ENCODE measurements around the gene KRTAP10-12.

KRTAP10-12 gene

DNA sequence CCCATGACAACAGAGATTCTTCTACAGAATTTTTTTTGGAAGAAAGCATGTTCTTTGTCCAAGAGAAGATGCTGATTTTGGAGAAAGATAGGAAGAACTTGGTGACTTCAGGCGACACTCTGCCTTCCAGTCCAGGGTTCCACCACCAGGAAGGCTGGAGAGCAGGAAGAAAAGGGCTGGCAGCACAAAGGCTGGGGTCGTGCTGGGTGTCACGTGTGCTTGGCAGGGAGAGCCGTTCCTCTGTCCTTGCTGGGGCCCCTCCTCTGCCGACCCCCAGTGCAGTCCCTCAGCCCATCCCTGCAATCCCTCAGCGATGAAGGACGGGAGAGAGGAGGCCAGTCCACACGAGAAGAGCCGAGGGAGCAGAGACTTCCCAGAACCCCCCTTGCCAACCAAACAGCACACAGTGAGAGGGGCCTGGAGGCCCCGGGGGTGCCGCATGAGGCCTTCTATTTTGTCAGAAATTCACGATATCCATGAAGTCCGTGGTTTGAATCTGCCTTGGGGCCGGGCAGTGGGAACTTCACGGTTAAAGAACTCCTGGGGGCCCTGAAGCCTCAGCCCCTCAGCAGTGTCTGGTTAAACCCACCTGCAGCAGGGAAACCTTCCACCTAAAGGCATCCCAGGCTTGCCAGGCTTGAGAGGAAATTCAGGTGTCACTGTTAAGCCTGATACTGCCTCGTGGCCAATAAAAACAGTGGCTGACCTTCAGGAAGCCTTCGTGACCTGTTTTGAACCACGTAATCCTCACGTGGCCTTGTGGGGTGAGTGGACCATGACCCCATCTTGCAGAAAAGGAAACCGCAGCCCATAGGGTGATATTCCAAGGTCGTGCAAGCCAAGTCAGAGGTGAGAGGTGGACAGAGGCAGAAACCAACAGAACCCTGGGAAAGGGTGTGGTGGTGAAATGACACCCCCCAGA lies 3.4 kb downstream of the KRTAP10-12 start:
- peaks cover 0 to 23% (median 0%) of the 10 kb centered on the region in 11 experiments; a peak in 4 of 22 replicates for H4K20me1 ChIP-seq
- H3K4me3 ChIP-seq = no peak overlapping the region
- no peak overlapping the region for H3K9ac ChIP-seq
- peaks cover 5 to 12% (median 7%) of the 10 kb centered on the region in 11 experiments; a peak in 18 of 22 replicates for H3K9me3 ChIP-seq (replicated peaks in 1 of 11)
- H3K27me3 ChIP-seq = peaks cover 50 to 85% (median 74%) of the 10 kb centered on the region in 11 experiments
- no peaks in the 10 kb centered on the region for H3K36me3 ChIP-seq
- H3K27ac ChIP-seq = no peak overlapping the region
- peaks cover 4 to 23% (median 13%) of the 10 kb centered on the region in 10 experiments; a peak in 18 of 20 replicates for H3K4me1 ChIP-seq
- TF ChIP-seq Cebpa-rat (IDR thresholded peaks at IDR 0.05) = no peak
- H3K4me2 ChIP-seq = peak overlapping the region in 9 of 11 experiments; percentile 20 to 67 (median 60); a peak in 19 of 22 replicates

DNA sequence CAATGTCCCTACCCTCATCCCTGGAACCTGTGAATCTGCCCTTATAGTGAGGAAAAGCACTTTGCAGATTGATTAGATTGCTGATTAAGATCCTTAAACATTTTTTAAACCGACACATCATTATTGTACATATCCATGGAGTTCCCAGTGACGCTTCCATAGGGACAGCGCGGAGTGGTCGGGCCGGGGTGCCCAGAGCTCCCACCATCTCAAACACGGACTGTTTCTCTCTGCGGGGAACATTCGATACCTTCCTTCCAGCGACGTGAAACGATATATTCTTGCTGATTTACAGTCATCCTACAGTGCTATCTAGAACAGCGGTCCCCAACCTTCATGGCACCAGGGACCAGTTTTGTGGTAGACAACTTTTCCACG lies 4.0 kb downstream of the KRTAP10-12 start:
- H3K27ac ChIP-seq = no peak overlapping the region
- peaks cover 53 to 91% (median 80%) of the 10 kb centered on the region in 11 experiments for H3K27me3 ChIP-seq
- peaks cover 10 to 19% (median 13%) of the 10 kb centered on the region in 11 experiments for H3K9me3 ChIP-seq (replicated peaks in 1 of 11)
- peak overlapping the region in 9 of 11 experiments; percentile 20 to 67 (median 60); a peak in 19 of 22 replicates for H3K4me2 ChIP-seq
- H3K4me3 ChIP-seq = no peak overlapping the region
- no peaks in the 10 kb centered on the region for H3K36me3 ChIP-seq
- peaks cover 0 to 23% (median 0%) of the 10 kb centered on the region in 11 experiments; a peak in 4 of 22 replicates for H4K20me1 ChIP-seq
- peaks cover 4 to 23% (median 13%) of the 10 kb centered on the region in 10 experiments; a peak in 18 of 20 replicates for H3K4me1 ChIP-seq
- no peak overlapping the region for H3K9ac ChIP-seq
- no peak for TF ChIP-seq Cebpa-rat (IDR thresholded peaks at IDR 0.05)

DNA sequence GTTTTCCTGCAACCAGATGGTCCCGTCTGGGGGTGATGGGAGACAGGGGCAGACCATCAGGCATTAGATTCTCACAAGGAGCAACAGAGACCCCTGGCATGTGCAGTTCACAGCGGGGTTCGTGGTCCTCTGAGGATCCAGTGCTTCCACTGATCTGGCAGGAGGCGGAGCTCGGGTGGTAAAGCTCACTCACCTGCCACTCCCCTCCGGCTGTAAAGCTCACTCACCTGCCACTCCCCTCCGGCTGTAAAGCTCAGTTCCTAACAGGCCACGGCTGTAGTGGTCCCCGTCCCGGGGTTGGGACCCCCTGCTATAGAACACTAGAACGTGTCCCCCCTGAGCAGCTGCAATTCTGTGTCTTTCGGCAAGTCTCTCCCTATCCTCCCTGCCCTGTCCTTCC lies 4.6 kb downstream of the KRTAP10-12 start:
- Histone ChIP-seq H3K4me2 (peak overlapping the region in 2 of 11 experiments; percentile 60 to 64; a peak in 2 of 22 replicates), H3K9me3 (replicated peaks in 1 of 11) (peaks cover 15 to 24% (median 18%) of the 10 kb centered on the region in 11 experiments), H3K27me3 (peaks cover 58 to 96% (median 86%) of the 10 kb centered on the region in 11 experiments), H3K4me3 (no peak overlapping the region), H3K36me3 (no peaks in the 10 kb centered on the region), H3K4me1 (peaks cover 4 to 23% (median 13%) of the 10 kb centered on the region in 10 experiments; a peak in 18 of 20 replicates), H3K9ac (no peak overlapping the region), H3K27ac (no peak overlapping the region), H4K20me1 (peaks cover 0 to 23% (median 0%) of the 10 kb centered on the region in 11 experiments; a peak in 4 of 22 replicates)
- no peak for TF ChIP-seq Cebpa-rat (IDR thresholded peaks at IDR 0.05)

DNA sequence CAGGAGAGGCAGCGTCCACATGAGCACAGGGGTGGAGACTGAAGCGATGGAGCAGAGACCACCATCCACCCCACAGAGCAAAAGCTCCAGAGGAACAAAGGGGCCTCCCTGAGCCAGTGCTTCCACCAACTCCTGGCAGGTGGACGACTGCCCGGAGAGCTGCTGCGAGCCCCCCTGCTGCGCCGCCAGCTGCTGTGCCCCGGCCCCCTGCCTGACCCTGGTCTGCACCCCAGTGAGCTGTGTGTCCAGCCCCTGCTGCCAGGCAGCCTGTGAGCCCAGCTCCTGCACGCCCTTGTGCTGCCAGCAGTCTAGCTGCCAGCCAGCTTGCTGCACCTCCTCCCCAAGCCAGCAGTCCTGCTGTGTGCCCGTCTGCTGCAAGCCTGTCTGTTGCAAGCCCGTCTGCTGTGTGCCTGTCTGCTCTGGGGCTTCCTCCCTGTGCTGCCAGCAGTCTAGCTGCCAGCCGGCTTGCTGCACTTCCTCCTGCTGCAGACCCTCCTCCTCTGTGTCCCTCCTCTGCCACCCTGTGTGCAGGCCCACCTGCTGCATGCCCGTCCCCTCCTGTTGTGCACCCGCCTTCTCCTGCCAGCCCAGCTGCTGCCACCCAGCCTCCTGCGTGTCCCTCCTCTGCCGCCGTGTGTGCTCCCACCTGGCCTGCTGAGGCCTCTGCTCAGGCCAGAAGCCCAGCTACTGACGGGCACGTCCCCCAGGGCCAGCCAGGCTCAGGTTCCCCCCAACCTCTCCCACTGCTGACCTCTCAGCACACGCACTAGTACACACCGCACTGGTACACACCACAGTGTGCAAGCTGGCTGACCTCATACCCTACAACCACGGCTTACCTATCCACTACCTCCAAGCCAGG lies 5.4 kb downstream of the KRTAP10-12 start:
- H3K27me3 ChIP-seq = peaks cover 66 to 99% (median 92%) of the 10 kb centered on the region in 11 experiments
- peaks cover 0 to 23% (median 0%) of the 10 kb centered on the region in 11 experiments; a peak in 4 of 22 replicates for H4K20me1 ChIP-seq
- H3K9ac ChIP-seq = no peak overlapping the region
- no peaks in the 10 kb centered on the region for H3K36me3 ChIP-seq
- peaks cover 4 to 23% (median 13%) of the 10 kb centered on the region in 10 experiments; a peak in 18 of 20 replicates for H3K4me1 ChIP-seq
- no peak overlapping the region for H3K27ac ChIP-seq
- H3K9me3 ChIP-seq (replicated peaks in 1 of 11) = peaks cover 20 to 30% (median 22%) of the 10 kb centered on the region in 11 experiments
- H3K4me2 ChIP-seq = no peak overlapping the region
- TF ChIP-seq Cebpa-rat (IDR thresholded peaks at IDR 0.05) = no peak
- no peak overlapping the region for H3K4me3 ChIP-seq

DNA sequence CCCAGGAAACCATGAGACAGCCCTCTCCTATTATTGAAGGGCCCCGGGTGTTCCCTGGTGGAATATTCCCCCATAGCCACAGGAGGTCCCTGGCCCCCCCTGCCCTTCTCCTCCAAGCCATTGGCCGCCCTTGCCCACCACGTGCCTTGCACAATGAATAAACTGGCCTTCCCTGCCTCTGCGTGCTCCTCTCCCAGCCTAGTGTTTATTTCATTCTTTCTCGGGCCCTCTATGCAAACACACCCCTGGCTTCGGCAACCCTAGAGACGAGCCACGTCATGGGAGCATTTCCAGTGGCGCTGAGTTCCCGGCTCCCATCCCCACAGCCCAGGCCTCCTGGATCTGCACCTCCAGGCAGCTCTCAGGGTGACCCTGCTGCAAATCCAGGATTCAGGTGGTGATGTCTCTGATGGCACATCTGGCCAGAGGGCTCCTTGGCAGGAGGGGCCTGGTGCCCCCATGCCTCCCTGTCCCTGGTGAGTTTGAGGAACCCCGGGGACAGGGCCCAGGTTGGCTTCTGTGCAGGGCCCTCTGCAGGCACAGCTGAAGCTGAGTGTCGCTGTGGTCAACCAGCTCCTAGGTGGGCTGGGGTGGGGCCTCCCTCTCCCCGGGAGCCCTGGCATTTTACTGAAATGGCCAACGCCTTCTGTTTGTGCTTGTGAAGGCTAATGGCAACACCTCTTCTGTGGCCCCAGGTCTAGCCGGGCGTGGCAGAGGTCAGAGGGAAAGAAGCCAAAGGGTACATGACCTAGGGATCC lies 6.2 kb downstream of the KRTAP10-12 start:
- Histone ChIP-seq H4K20me1 (peaks cover 0 to 25% (median 0%) of the 10 kb centered on the region in 11 experiments; a peak in 6 of 22 replicates), H3K27ac (no peak overlapping the region), H3K9ac (no peak overlapping the region), H3K4me1 (peaks cover 4 to 23% (median 13%) of the 10 kb centered on the region in 10 experiments; a peak in 18 of 20 replicates), H3K9me3 (replicated peaks in 1 of 11) (peaks cover 20 to 32% (median 22%) of the 10 kb centered on the region in 11 experiments), H3K4me2 (no peak overlapping the region), H3K36me3 (no peaks in the 10 kb centered on the region), H3K4me3 (no peak overlapping the region), H3K27me3 (peaks cover 67 to 99% (median 92%) of the 10 kb centered on the region in 11 experiments)
- no peak for TF ChIP-seq Cebpa-rat (IDR thresholded peaks at IDR 0.05)

DNA sequence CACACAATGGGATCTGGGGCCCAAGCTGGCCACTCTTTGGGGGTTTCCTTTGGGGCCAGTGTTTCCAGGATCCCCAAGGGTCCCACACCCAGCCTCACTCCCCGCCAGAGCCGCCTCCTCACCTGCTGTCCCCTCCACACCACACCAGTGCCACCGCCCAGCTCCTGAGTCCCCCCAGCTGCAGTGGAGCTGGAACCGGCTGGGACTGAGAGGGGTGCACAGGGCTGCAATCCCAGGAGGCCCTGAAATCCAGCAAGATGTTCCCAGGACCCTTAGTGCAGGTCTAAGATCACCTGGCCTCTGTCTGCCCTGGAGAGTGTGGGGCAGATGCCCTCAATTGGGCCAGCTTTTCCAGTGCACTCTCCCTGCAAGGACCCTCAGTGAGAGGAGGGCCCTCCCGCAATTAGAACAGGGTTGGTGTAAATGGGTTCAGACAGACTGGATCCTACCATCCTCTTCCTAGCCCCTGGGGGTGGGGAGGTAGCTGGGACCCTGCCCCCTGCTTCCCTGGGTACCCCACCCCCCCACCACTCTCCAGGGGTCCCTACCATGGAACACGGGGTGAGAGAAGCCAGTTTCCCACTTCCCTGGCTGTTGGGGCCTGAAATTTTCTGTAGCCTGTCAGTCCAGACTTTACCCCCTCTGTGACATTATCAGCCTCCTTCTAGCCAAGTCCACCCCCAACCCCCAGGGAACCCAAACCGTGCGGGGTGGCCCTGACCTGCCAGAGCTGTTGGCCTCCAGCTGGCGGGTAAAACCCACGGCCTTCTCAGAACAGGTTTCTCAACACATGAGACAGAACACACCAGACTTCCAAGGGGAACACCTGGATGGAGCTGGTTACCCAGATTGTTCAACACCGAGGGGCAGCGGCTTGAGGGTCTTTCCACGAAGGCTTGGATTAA lies 7.0 kb downstream of the KRTAP10-12 start:
- no peak for TF ChIP-seq Cebpa-rat (IDR thresholded peaks at IDR 0.05)
- H4K20me1 ChIP-seq = peaks cover 0 to 32% (median 2%) of the 10 kb centered on the region in 11 experiments; a peak in 9 of 22 replicates
- no peak overlapping the region for H3K4me3 ChIP-seq
- peaks cover 10 to 23% (median 15%) of the 10 kb centered on the region in 10 experiments; a peak in 18 of 20 replicates for H3K4me1 ChIP-seq
- no peaks in the 10 kb centered on the region for H3K36me3 ChIP-seq
- no peak overlapping the region for H3K27ac ChIP-seq
- H3K9ac ChIP-seq = no peak overlapping the region
- peaks cover 68 to 99% (median 92%) of the 10 kb centered on the region in 11 experiments for H3K27me3 ChIP-seq
- peaks cover 20 to 32% (median 22%) of the 10 kb centered on the region in 11 experiments for H3K9me3 ChIP-seq (replicated peaks in 1 of 11)
- no peak overlapping the region for H3K4me2 ChIP-seq

DNA sequence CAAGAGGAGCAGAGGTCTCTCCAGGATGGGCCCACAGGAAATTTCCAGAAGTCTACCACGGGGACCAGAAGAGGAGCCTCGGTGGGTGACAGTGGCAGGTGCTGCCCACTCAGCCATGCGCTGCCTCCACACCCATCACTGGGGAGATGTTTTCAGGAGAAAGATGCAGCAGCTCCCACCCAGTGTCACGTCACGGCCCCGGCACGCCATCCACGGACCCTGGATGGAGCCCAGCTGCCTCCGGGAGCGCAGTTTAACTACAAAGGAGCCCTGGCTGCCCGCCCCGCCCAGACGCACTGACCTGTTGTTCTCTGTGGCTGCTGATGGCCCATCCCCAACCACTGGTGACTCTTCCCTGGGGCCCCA lies 7.6 kb downstream of the KRTAP10-12 start:
- peaks cover 20 to 32% (median 22%) of the 10 kb centered on the region in 11 experiments for H3K9me3 ChIP-seq (replicated peaks in 1 of 11)
- peaks cover 16 to 25% (median 20%) of the 10 kb centered on the region in 10 experiments; a peak in 18 of 20 replicates for H3K4me1 ChIP-seq
- no peak overlapping the region for H3K9ac ChIP-seq
- no peaks in the 10 kb centered on the region for H3K36me3 ChIP-seq
- no peak overlapping the region for H3K4me3 ChIP-seq
- peaks cover 74 to 100% (median 93%) of the 10 kb centered on the region in 11 experiments for H3K27me3 ChIP-seq
- H4K20me1 ChIP-seq = peaks cover 0 to 34% (median 8%) of the 10 kb centered on the region in 11 experiments; a peak in 12 of 22 replicates
- no peak overlapping the region for H3K27ac ChIP-seq
- H3K4me2 ChIP-seq = no peak overlapping the region
- TF ChIP-seq Cebpa-rat (IDR thresholded peaks at IDR 0.05) = no peak
